AG08395 (cell line): ENCODE measurements around the gene MAU2.
A peak's percentile ranks its signal among the peaks of the same experiment; 100 is the strongest.

Experiments used
- DNase-seq: peaks from one replicate; pipeline ENCODE4 v3.0.0; 2012; ENCODE audit warnings: mixed read lengths, low spot score

MAU2 gene

GRCh38 chr19:19320361-19321140 is at the start of gene MAU2, which contains the start of gene SUGP1:
MAU2 (plus strand) TSS chr19:19320829; CDS start chr19:19320860, 31 bp downstream.
SUGP1 (minus strand) TSS chr19:19320509; CDS start chr19:19320496, 13 bp downstream.
- DNase-seq: peak; percentile 96

- DNase-seq: no peak
Measured at GRCh38 chr19:19271828-19272599, 48.6 kb upstream of the MAU2 start.

GRCh38 chr19:19274146-19274545 is 46.5 kb upstream of the MAU2 start:
- no peak for DNase-seq

- no peak for DNase-seq
Measured at GRCh38 chr19:19274716-19275565, 45.7 kb upstream of the MAU2 start.

- DNase-seq: peak; percentile 33
Measured at GRCh38 chr19:19276386-19276785, 44.2 kb upstream of the MAU2 start.

GRCh38 chr19:19276851-19277250 is 43.8 kb upstream of the MAU2 start:
- no peak for DNase-seq

- DNase-seq: no peak
Measured at GRCh38 chr19:19278315-19278714, 42.3 kb upstream of the MAU2 start.

- DNase-seq: no peak
Measured at GRCh38 chr19:19279062-19279612, 41.5 kb upstream of the MAU2 start.

- no peak for DNase-seq
Measured at GRCh38 chr19:19279853-19280252, 40.8 kb upstream of the MAU2 start.

GRCh38 chr19:19280561-19280960 is 40.1 kb upstream of the MAU2 start:
- peak; percentile 73 for DNase-seq

- DNase-seq: no peak
Measured at GRCh38 chr19:19285686-19286085, 34.9 kb upstream of the MAU2 start.

GRCh38 chr19:19292607-19293006 is 28.0 kb upstream of the MAU2 start:
- DNase-seq: no peak

GRCh38 chr19:19294914-19295313 is 25.7 kb upstream of the MAU2 start:
- DNase-seq: no peak

- DNase-seq: no peak
Measured at GRCh38 chr19:19296953-19297689, 23.5 kb upstream of the MAU2 start.

- no peak for DNase-seq
Measured at GRCh38 chr19:19297759-19298158, 22.9 kb upstream of the MAU2 start.

GRCh38 chr19:19300613-19301012 is 20.0 kb upstream of the MAU2 start:
- no peak for DNase-seq

GRCh38 chr19:19303411-19303810 is 17.2 kb upstream of the MAU2 start:
- DNase-seq: no peak

- DNase-seq: no peak
Measured at GRCh38 chr19:19304186-19304965, 16.3 kb upstream of the MAU2 start.

- DNase-seq: no peak
Measured at GRCh38 chr19:19305066-19305465, 15.6 kb upstream of the MAU2 start.

- DNase-seq: no peak
Measured at GRCh38 chr19:19305696-19306095, 14.9 kb upstream of the MAU2 start.
